ENCODE data around the gene MED13L. TPM values are rescaled to one million over a fixed set of nuclear protein-coding genes. Genes with fewer than 3 reads are reported as not detected.

Gene MED13L
- polyA plus RNA-seq, 1 donor (not counting 4 experiments of a cell fraction or from before 2014, with no cell fraction given): 31.7 TPM

DNA sequence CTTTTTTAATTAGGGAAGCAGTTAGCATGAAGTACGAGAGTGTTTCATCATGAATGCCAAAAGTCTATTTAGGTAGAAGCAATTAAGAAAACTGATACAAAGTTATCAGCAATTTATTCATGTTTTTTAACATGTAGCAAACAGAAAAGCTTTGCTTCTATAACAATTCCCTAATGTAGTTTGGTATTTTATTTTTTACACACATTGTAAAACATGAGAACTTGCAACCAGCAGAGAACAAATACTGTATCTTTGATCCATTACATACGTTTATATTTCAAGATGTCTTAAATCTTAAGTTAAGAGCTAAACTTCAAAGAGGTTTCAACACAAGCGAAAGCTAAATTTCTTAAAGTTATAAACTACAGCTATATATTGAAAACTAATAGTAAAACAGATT is 39.3 kb downstream of the MED13L start:
- no peaks in the 10 kb centered on the region for H3K27me3 ChIP-seq (ENCODE audit: control insufficient read depth, extremely low read depth, insufficient read depth, low read length)
- DNase-seq (ENCODE audit: low read depth, low spot score): no peak
- no peak overlapping the region for H3K27ac ChIP-seq (ENCODE audit: control insufficient read depth, insufficient read depth, low read length)
- no peak overlapping the region for H2AFZ ChIP-seq (ENCODE audit: control insufficient read depth, low read length)
- no peak overlapping the region for H3K9ac ChIP-seq (ENCODE audit: control insufficient read depth, extremely low read depth, insufficient read depth, low read length)
- H3K9me3 ChIP-seq (ENCODE audit: control insufficient read depth, low read depth, low read length): no peaks in the 10 kb centered on the region
- H3K4me2 ChIP-seq (ENCODE audit: control insufficient read depth, extremely low read depth, insufficient read depth, low read depth, low read length): no peak overlapping the region
- H3K4me3 ChIP-seq (ENCODE audit: control insufficient read depth in 2 of 3, extremely low read depth in 1 of 3, insufficient read depth in 2 of 3, low read depth in 1 of 3, low read length in 3 of 3): no peak overlapping the region
- no peaks in the 10 kb centered on the region for H3K9me1 ChIP-seq (ENCODE audit: control insufficient read depth, extremely low read depth, insufficient read depth, low read length)
- H3K79me2 ChIP-seq (ENCODE audit: control insufficient read depth, insufficient read depth, low read length): peaks cover 94% of the 10 kb centered on the region
- no peaks in the 10 kb centered on the region for H4K20me1 ChIP-seq (ENCODE audit: control insufficient read depth, extremely low read depth, insufficient read depth, low read length)
- peaks cover 2% of the 10 kb centered on the region for H3K4me1 ChIP-seq (ENCODE audit: control insufficient read depth, extremely low read depth, insufficient read depth, low read length)
- dilution Hi-C loops (cut with MboI; ENCODE audit: extremely low pct_ligation_motif_present, low sequenced_read_pairs): no loop called here
- no peaks in the 10 kb centered on the region for H3K36me3 ChIP-seq (ENCODE audit: control insufficient read depth in 2 of 2, extremely low read depth in 1 of 2, insufficient read depth in 2 of 2, low read length in 2 of 2)
- FAIRE-seq: no peak
- TF ChIP-seq EZH2 (IDR thresholded peaks at IDR 0.05; ENCODE audit: low read length): no peak
- TF ChIP-seq, protein P1, sequence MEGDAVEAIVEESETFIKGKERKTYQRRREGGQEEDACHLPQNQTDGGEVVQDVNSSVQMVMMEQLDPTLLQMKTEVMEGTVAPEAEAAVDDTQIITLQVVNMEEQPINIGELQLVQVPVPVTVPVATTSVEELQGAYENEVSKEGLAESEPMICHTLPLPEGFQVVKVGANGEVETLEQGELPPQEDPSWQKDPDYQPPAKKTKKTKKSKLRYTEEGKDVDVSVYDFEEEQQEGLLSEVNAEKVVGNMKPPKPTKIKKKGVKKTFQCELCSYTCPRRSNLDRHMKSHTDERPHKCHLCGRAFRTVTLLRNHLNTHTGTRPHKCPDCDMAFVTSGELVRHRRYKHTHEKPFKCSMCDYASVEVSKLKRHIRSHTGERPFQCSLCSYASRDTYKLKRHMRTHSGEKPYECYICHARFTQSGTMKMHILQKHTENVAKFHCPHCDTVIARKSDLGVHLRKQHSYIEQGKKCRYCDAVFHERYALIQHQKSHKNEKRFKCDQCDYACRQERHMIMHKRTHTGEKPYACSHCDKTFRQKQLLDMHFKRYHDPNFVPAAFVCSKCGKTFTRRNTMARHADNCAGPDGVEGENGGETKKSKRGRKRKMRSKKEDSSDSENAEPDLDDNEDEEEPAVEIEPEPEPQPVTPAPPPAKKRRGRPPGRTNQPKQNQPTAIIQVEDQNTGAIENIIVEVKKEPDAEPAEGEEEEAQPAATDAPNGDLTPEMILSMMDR (optimal IDR thresholded peaks at IDR 0.05 in 1 of 3, IDR thresholded peaks at IDR 0.05 in 1 of 3, conservative IDR thresholded peaks at IDR 0.05 in 1 of 3; ENCODE audit: extremely low read depth in 1 of 3, insufficient read depth in 2 of 3, low read length in 3 of 3): no peak

DNA sequence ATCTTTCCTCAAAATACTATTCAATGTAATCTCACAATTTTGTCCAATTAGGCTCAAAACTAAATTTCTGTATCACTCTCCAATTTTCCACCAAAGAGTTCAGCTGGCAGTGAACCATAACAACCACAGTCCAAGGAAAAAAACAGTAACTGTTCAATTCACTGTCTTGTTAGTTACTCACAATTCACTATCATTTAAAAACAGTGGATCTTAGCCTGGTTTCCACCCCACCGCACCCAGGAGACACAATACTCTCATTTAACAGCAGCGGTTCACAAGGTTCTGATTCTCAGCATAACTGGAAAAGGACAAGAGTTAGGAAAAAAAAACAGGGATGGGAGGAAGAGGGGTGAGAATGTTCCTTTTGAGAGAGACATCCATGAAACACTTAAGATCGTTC is 40.5 kb downstream of the MED13L start:
- dilution Hi-C loops (cut with MboI; ENCODE audit: extremely low pct_ligation_motif_present, low sequenced_read_pairs): no loop called here
- H3K9me1 ChIP-seq (ENCODE audit: control insufficient read depth, extremely low read depth, insufficient read depth, low read length): no peaks in the 10 kb centered on the region
- H3K36me3 ChIP-seq (ENCODE audit: control insufficient read depth in 2 of 2, extremely low read depth in 1 of 2, insufficient read depth in 2 of 2, low read length in 2 of 2): no peaks in the 10 kb centered on the region
- no peaks in the 10 kb centered on the region for H3K9me3 ChIP-seq (ENCODE audit: control insufficient read depth, low read depth, low read length)
- no peak overlapping the region for H3K4me2 ChIP-seq (ENCODE audit: control insufficient read depth, extremely low read depth, insufficient read depth, low read depth, low read length)
- no peak overlapping the region for H3K4me3 ChIP-seq (ENCODE audit: control insufficient read depth in 2 of 3, extremely low read depth in 1 of 3, insufficient read depth in 2 of 3, low read depth in 1 of 3, low read length in 3 of 3)
- TF ChIP-seq, protein P1 (optimal IDR thresholded peaks at IDR 0.05 in 1 of 3, IDR thresholded peaks at IDR 0.05 in 1 of 3, conservative IDR thresholded peaks at IDR 0.05 in 1 of 3; ENCODE audit: extremely low read depth in 1 of 3, insufficient read depth in 2 of 3, low read length in 3 of 3): no peak
- TF ChIP-seq EZH2 (IDR thresholded peaks at IDR 0.05; ENCODE audit: low read length): no peak
- H3K79me2 ChIP-seq (ENCODE audit: control insufficient read depth, insufficient read depth, low read length): peaks cover 90% of the 10 kb centered on the region
- DNase-seq (ENCODE audit: low read depth, low spot score): no peak
- H3K27me3 ChIP-seq (ENCODE audit: control insufficient read depth, extremely low read depth, insufficient read depth, low read length): no peaks in the 10 kb centered on the region
- no peak for FAIRE-seq
- no peaks in the 10 kb centered on the region for H4K20me1 ChIP-seq (ENCODE audit: control insufficient read depth, extremely low read depth, insufficient read depth, low read length)
- H3K27ac ChIP-seq (ENCODE audit: control insufficient read depth, insufficient read depth, low read length): no peak overlapping the region
- no peak overlapping the region for H3K9ac ChIP-seq (ENCODE audit: control insufficient read depth, extremely low read depth, insufficient read depth, low read length)
- no peak overlapping the region for H2AFZ ChIP-seq (ENCODE audit: control insufficient read depth, low read length)
- H3K4me1 ChIP-seq (ENCODE audit: control insufficient read depth, extremely low read depth, insufficient read depth, low read length): peaks cover 2% of the 10 kb centered on the region

All from keratinocyte (primary cell).